GM12875 (cell line): ENCODE data around the gene PARVG.

Experiments used
- H3K4me3 ChIP-seq: one replicate; pipeline ENCODE4 v1.5.1; 2011; ENCODE audit warnings: low read depth, low read length, control low read depth
- TF ChIP-seq, protein P1 (sequence below): IDR thresholded peaks from 2 replicates; pipeline ENCODE4 v1.5.1; 2011; ENCODE audit warnings: low read depth, mild to moderate bottlenecking, control low read depth, inconsistent platforms, low read length, moderate library complexity, borderline replicate concordance; ENCODE audit not compliant: insufficient read depth

The PARVG gene

DNA sequence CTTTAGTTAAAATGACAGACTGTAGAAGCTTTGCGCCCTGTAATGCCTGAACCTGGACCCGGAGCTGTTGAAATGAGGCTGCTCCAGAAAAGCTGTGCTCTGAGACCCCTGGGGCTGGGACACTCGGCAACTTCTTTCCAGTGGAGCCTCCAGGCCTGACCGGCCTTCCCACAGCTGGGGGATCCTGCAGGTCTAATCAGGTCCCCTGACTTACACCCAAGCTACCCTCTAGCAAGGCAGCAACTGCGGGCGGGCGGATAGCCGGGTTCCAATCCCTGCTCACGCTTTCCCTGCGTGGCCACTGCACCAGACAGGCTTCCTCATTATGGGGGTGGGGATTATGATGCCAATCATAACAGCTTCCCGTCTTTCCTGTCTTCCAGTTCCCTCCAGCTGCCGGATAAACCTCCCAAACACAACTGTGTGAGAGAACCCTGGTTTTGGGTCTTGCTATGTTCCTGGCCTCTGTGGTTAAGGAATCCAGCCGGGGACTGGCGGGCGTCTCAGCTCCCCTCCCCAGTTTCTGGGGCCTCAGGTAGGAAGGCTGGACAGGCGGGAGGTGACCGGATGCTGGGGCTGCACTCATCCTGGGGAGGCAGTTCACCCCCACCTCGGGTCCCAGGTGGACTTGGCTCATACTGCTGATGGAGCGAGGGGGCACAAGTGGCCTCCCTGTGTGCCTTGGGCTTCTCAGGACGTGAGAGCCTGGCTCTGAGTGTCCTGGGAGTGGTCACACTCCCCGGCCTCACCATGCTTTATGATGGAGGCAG is 38.6 kb downstream of the PARVG start:
- TF ChIP-seq, protein P1, sequence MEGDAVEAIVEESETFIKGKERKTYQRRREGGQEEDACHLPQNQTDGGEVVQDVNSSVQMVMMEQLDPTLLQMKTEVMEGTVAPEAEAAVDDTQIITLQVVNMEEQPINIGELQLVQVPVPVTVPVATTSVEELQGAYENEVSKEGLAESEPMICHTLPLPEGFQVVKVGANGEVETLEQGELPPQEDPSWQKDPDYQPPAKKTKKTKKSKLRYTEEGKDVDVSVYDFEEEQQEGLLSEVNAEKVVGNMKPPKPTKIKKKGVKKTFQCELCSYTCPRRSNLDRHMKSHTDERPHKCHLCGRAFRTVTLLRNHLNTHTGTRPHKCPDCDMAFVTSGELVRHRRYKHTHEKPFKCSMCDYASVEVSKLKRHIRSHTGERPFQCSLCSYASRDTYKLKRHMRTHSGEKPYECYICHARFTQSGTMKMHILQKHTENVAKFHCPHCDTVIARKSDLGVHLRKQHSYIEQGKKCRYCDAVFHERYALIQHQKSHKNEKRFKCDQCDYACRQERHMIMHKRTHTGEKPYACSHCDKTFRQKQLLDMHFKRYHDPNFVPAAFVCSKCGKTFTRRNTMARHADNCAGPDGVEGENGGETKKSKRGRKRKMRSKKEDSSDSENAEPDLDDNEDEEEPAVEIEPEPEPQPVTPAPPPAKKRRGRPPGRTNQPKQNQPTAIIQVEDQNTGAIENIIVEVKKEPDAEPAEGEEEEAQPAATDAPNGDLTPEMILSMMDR, result no peak
- no peak overlapping the region for H3K4me3 ChIP-seq

DNA sequence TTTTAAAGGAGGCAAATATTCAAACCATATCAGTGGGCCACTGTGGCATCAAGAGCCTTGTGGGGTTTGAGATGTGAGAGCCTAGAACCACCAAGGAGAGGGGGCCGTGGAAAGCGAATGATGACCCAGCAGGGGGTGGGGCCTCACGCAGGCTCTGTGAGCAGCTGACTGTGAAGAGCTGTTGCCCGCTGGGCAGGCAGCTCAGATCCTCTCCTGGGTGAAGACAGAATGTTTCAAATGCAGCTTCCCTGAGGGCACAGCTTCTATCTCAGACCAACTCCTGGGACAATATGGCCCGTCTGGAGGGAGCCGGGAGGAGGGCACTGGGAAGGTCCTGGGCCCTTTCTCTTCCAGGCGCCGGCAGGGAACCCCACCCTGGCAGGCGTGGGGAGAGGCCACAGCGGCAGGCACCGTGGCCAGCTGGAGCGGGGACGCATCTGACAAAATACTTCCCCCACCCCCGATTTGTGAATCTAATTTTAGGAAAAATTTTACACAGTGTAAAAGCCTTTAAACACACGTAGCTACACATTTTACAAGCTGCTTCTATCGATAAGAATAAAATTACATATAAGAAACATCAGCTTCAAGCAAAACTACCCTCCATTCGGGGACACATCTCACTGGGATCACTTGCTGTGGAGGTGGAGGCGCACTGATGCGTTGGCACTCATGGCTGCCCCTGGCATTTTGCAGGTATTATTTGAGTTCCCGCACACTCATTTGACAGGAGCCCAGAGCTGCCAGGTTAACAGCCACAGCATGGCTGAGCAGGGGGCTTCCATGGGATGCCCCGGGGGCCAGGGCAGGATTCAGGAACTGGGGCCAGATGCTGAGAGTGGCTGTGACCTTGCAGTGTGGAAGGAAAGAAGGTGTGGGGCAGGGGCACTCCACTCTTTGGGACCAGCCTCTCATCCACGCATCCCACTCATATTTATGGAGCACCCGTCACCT is 40.3 kb downstream of the PARVG start:
- H3K4me3 ChIP-seq, result no peak overlapping the region
- TF ChIP-seq, protein P1, result no peak

DNA sequence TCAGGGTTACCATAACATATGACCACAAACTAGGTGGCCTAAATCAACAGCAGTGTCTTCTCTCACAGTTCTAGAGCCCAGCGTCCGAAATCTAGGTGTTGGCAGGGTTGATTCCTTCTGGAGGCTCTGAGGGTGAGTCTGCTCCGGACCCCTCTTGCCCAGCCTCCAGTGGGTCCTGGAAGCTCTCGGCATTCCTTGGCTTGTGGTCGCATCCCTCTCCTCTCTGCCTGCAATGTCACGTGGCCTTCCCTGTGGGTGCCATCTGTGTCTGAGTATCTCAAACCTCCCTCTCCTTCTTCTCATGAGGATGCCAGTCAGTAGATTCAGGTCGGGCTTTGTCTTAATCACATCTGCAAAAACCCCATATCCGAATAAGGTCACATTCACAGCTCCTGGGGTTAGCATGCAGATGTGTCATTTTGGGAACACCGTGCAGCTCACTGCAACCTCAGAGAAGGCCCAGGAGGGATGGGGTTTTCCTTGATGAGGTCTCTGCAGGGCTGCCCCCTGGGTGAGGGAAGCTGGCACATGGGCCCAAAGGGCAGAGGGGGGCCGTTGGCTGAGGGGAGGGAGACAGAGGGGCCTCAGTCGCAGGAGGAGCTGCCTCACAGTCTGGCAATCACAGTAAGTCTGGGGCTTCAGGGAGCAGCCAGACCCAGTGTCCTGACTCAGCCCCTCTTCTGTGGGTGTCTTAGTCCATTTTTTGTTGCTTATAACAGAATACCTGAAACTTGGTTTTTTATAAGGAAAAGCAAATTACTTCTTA is 41.2 kb downstream of the PARVG start:
- TF ChIP-seq, protein P1, result no peak
- H3K4me3 ChIP-seq, result no peak overlapping the region

DNA sequence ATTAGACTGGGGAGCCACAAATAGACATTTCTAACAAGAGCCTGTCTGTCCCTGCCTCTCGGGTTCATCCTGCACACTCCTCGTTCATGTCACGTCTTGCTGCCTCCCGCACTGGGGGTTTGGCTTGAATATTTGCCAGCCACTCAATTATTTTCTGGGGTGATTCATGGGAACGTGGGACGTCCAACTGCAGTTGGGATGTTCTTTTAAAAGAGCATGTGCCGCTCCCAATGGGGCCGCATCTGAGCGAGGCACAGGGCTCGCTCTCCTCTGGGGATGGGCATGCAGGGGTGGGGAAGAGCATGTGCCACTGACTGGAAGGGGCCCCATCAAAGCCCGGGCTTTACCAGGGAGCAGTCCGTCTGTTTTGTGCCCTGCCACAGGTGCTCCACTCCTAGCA is 43.4 kb downstream of the PARVG start:
- TF ChIP-seq, protein P1, result no peak
- no peak overlapping the region for H3K4me3 ChIP-seq

DNA sequence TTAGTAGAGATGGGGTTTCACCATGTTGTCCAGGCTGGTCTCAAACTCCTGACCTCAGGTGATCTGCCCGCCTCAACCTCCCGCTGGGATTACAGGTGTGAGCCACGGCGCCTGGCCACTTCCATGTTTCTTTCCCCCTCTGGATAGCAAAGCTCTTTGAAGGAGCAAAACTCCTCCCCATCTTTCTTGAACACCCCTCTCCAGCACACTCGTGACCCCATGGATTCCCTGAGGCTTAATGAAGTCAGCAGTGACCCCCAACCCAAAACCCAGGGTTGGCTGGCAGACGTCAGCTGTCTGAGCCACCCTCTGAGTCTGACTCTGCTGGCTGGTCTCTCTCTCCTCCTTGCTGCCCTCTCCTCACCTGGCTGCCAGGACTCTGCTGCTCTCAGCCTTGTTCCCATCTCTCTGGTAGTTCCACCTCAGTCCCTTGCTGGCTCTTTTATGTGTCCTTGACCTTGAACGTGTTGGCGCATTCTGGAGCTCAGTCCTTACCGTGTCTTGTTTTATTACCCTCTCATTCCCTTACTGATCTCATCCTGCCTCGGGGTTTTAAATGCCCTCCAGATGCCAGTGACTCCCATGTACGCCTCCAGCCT is 44.5 kb downstream of the PARVG start:
- TF ChIP-seq, protein P1, result no peak

DNA sequence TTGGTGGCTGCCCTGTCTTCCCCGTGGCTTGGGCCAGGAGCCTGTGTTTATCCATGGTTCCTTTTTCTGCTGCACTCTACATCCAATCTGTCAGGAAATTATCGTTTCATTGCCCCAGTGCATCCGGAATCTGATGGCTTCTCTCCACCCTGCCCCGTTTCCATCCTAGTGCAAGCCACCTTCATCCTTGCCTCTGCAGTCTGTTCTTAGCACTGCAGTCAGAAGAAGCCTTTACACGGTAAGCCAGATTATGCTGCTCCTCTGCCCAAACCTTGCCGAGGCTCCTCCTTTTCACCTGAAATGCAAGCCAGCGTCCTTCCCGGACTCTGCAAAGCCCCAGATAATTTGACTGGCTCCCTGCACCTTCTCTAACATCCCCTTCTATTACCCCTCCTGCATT is 45.1 kb downstream of the PARVG start:
- no peak overlapping the region for H3K4me3 ChIP-seq
- TF ChIP-seq, protein P1, result no peak

More for the DNA sequence above, 44.5 kb downstream of the PARVG start:
- H3K4me3 ChIP-seq, result no peak overlapping the region
